Heart right ventricle (tissue), 16 donors: ENCODE measurements around the gene CTNNA1. TPM values are rescaled to one million over a fixed set of nuclear protein-coding genes. Genes with fewer than 3 reads are reported as not detected.
A peak's percentile ranks its signal among the peaks of the same experiment; 100 is the strongest.

ENCODE experiments used
- ATAC-seq, 8 donors: fragments of 200-7000 bp; cut with Tn5 transposase; one replicate each; pipeline ENCODE4 v1.9.1; 2020; ENCODE audit warnings: mild to moderate bottlenecking in 8 of 8, moderate library complexity in 8 of 8, moderate number of reproducible peaks in 1 of 8
- DNase-seq, 2 donors: peaks; one replicate each; pipeline ENCODE4 v3.0.0-alpha.2; 2020
- H3K27ac ChIP-seq, 10 donors: fragments of 200-600 bp; sonication (generic) in 2 of 10; one replicate each; pipeline versions ENCODE4 v1.5.0 to v1.8.0; 2020 to 2022; ENCODE audit warnings: mild to moderate bottlenecking in 3 of 10
- H3K27me3 ChIP-seq, 7 donors: fragments of 200-600 bp; one replicate each; pipeline ENCODE4 v1.8.0; 2021 to 2022; ENCODE audit warnings: mild to moderate bottlenecking in 2 of 7
- H3K36me3 ChIP-seq, 9 donors: fragments of 200-600 bp; sonication (generic) in 1 of 9; one replicate each; pipeline versions ENCODE4 v1.5.0 to v1.8.0; 2020 to 2022; ENCODE audit warnings: mild to moderate bottlenecking in 2 of 9
- H3K4me1 ChIP-seq, 9 donors: fragments of 200-600 bp; sonication (generic) in 1 of 9; one replicate each; pipeline versions ENCODE4 v1.5.0 to v1.8.0; 2020 to 2022; ENCODE audit warnings: mild to moderate bottlenecking in 4 of 9
- H3K4me3 ChIP-seq, 10 donors: fragments of 200-600 bp; sonication (generic) in 2 of 10; one replicate each; pipeline versions ENCODE4 v1.5.0 to v1.8.0; 2020 to 2022; ENCODE audit warnings: mild to moderate bottlenecking in 7 of 10, moderate library complexity in 2 of 10
- H3K9me3 ChIP-seq, 11 donors: fragments of 200-600 bp in 10 of 11; sonication (generic) in 2 of 11; one replicate each; pipeline versions ENCODE4 v1.5.0 to v1.8.0; 2013 to 2022; ENCODE audit warnings: mild to moderate bottlenecking in 2 of 11, control low read depth in 1 of 11, moderate library complexity in 1 of 11
- WGBS, 2 donors: extraction: QIAGEN DNeasy Blood & Tissue Kit; methylation state at CpG; one replicate each; pipeline ENCODE4 v1.1.7; 2013; ENCODE audit warnings: inconsistent platforms in 1 of 2; 5-methylcytosine and 5-hydroxymethylcytosine counted together
- intact Hi-C, 10 donors: fragments of 100-400 bp; cut with DNase I; formaldehyde crosslinking; loops; one replicate each; pipeline versions ENCODE4 v1.11.1 to v1.14.2; 2022
- polyA plus RNA-seq, 2 donors: library from polyadenylated mRNA; stranded (reverse); fragments of 200-250 nt; gene quantifications; one replicate each; pipeline ENCODE4 v1.2.3, GENCODE V29; 2013
- total RNA-seq, 10 donors: library from RNA; stranded (reverse); fragmentation: NEBNext Ultra II Directional in 3 of 10; extraction: Animal tissue kit (Norgen Biotek cat#: 25700) in 3 of 10; gene quantifications; one replicate each; pipeline versions ENCODE4 v1.2.1 to v1.2.4, GENCODE V29; 2021 to 2023
- TF ChIP-seq, protein P1 (sequence below), 9 donors: fragments of 200-600 bp; sonication (generic) in 2 of 9; IDR thresholded peaks; one replicate each; pipeline versions ENCODE4 v1.5.0 to v1.8.0; 2021 to 2022; ENCODE audit warnings: antibody characterized with exemption in 9 of 9, mild to moderate bottlenecking in 5 of 9, moderate library complexity in 1 of 9
- donor health status: Arrhythmogenic right ventricular cardiomyopathy.
- donor health status: ischemic (EF 13 %, LVEDD 7.1; RV severe dilation, severe dysfunction).
- donor health status: healthy with polysubstance abuse.
- donor health status: DM: no; HTN: yes; CAD: no.
- donor health status: DM: no; HTN: no; CAD: no.
- donor health status: ischemic (EF 25% LVEDD 6.9; RV normal size, moderate dysfunction).
- donor health status: ischemic (EF 25% LVEDD 5.7; RV mildly dilated, moderate dysfunction).
- donor health status: healthy.
- donor health status: DM: yes; HTN: yes; CAD: no.
- donor health status: Ischemic cardiomyopathy.
- donor health status: ischemic (EF 35%, LVEDD 5.7; RV mildly dilated, moderate dysfunction).
- donor health status: nonischemic (EF 11% LVEDD 7.7; RV severe dilation, severe dysfunction).
- donor health status: DM: yes; HTN: yes; CAD: no.
- donor health status: PGD.
- donor health status: ischemic (EF 29% LVEDD 5.4; RV normal size, mild dysfunction).
- donor health status: nonischemic (EF 23%, LVEDD 6.1; RV moderate dilation, normal function).

CTNNA1 gene
- total and polyA plus RNA-seq, 12 donors = 128 to 416 (median 379) TPM

DNA sequence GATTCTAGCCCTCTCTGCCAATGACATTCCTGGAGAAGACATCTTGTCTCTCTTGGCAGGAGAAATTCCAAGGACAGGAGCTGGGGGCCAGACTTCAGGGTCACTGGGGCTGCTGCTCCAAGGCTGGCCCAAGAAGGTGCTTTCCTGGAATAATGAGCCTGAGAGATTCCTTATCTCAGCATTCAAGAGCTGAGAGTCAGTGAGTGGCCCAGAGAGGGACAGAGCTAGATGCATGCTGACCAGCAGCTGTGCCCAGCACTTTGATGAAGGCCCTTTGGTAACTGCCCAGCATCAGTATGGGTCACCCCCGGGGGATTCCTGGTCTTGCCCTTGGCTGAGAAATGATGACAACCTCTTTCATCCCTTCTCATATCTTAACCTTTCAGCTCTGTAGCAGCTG is 47.7 kb upstream of the CTNNA1 start:
- Histone ChIP-seq H3K27ac (no peak overlapping the region), H3K9me3 (no peaks in the 10 kb centered on the region), H3K36me3 (no peaks in the 10 kb centered on the region), H3K27me3 (no peaks in the 10 kb centered on the region), H3K4me1 (peaks cover 0 to 10% (median 0%) of the 10 kb centered on the region in 9 donors), H3K4me3 (no peak overlapping the region)
- TF ChIP-seq, protein P1, sequence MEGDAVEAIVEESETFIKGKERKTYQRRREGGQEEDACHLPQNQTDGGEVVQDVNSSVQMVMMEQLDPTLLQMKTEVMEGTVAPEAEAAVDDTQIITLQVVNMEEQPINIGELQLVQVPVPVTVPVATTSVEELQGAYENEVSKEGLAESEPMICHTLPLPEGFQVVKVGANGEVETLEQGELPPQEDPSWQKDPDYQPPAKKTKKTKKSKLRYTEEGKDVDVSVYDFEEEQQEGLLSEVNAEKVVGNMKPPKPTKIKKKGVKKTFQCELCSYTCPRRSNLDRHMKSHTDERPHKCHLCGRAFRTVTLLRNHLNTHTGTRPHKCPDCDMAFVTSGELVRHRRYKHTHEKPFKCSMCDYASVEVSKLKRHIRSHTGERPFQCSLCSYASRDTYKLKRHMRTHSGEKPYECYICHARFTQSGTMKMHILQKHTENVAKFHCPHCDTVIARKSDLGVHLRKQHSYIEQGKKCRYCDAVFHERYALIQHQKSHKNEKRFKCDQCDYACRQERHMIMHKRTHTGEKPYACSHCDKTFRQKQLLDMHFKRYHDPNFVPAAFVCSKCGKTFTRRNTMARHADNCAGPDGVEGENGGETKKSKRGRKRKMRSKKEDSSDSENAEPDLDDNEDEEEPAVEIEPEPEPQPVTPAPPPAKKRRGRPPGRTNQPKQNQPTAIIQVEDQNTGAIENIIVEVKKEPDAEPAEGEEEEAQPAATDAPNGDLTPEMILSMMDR (IDR thresholded peaks at IDR 0.05) = no peak
- ATAC-seq = no peak
- intact Hi-C loops = no loop called here
- WGBS, 2 donors = 61 to 81% methylated on average over 1 of the region's 1 CpG
- DNase-seq = no peak

DNA sequence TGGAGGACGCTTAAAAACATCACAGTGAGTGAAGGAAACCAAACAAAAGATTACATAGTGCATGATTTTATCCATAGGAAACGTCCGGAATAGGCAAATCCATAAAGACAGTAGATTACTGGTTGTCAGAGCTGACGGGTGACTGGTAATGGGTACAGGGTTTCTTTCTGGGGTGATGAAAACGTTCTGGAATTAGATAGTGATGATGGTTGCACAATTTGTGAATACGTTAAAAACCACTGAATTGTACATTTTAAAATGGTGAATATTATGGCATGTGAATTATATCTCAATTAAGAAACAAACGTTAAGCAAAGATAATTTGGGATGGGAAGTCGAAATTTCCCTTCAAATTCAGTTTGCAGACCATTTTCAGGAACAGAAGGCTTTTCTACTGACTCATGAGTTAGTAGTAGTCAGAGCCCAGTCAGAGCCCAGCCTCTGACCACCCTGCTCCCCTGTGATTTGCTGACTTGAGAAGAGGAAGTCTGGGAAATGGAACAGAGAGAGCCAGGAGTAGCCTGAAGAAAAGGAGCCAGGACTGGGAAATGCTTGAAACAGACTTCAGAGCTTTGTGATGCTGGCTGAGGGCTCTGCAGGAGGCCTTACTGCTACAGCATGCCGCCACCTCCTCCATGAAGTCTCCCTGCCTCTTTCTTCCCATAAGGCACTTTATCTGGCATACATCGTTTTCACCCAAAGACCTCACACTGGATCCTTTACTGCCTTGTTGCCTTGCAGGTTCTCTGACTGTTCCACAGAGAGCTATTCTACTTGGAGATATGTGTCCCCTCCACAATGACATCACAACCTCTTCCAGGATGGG is 46.4 kb upstream of the CTNNA1 start:
- peaks cover 0 to 10% (median 0%) of the 10 kb centered on the region in 9 donors for H3K4me1 ChIP-seq
- H3K27ac ChIP-seq = peak overlapping the region in 1 of 10 donors; percentile 65
- ATAC-seq = peak; percentile 58 to 89 (median 76)
- DNase-seq = peak in 1 of 2 donors; percentile 38
- WGBS, 2 donors = 66 to 67% methylated on average over 10 of the region's 10 CpGs
- TF ChIP-seq, protein P1 (IDR thresholded peaks at IDR 0.05) = no peak
- intact Hi-C loops = no loop called here
- H3K4me3 ChIP-seq = no peak overlapping the region
- H3K36me3 ChIP-seq = no peaks in the 10 kb centered on the region
- H3K27me3 ChIP-seq = no peaks in the 10 kb centered on the region
- H3K9me3 ChIP-seq = no peaks in the 10 kb centered on the region

DNA sequence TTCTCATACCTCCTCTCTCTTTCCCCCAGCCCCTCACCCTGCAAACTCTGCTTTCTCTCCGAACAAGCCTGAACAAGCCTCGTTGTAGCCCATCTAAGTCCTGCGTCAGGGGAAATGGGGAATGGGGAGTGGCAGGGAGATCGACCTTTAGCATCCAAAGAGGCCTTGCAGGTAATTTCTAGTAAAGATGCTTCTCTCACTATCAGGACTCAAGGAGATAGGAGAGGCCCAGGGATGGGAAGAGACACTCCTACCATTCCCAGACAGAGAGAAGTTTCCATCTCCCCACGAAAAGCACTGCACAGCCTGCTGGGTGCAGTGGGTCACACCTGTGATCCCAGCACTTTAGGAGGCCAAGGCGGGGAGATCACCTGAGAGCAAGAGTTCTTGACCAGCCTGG is 44.4 kb upstream of the CTNNA1 start:
- Histone ChIP-seq H3K4me1 (peaks cover 0 to 10% (median 0%) of the 10 kb centered on the region in 9 donors), H3K27ac (no peak overlapping the region), H3K9me3 (no peaks in the 10 kb centered on the region), H3K27me3 (no peaks in the 10 kb centered on the region), H3K36me3 (no peaks in the 10 kb centered on the region), H3K4me3 (no peak overlapping the region)
- TF ChIP-seq, protein P1 (IDR thresholded peaks at IDR 0.05) = no peak
- 84 to 87% methylated on average over 6 of the region's 6 CpGs for WGBS, 2 donors
- no peak for DNase-seq
- intact Hi-C loops = no loop called here
- no peak for ATAC-seq

DNA sequence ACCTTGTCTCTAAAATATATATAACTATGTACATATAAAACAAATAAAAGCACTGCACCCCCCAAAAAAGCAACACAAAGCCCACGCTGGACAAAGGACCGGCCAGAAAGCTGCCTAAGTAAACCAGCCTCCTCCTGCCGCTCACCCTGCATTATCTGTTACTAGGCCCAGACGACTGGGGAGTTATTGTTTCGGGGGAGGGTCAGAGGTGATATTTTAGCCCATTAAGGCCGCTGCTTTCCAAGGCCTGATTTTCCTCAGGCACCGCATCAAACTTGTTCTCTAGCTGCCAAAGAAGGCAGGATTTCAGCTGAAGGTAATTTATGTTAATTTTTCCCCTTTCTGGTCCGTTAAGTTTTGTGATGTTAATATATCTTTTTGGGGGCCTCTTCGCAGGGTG is 44.0 kb upstream of the CTNNA1 start:
- no peaks in the 10 kb centered on the region for H3K9me3 ChIP-seq
- H3K4me1 ChIP-seq = peaks cover 0 to 10% (median 0%) of the 10 kb centered on the region in 9 donors
- no peaks in the 10 kb centered on the region for H3K27me3 ChIP-seq
- 82 to 90% methylated on average over 9 of the region's 9 CpGs for WGBS, 2 donors
- DNase-seq (no peak), ATAC-seq (no peak)
- no peak overlapping the region for H3K4me3 ChIP-seq
- intact Hi-C loops = no loop called here
- TF ChIP-seq, protein P1 (IDR thresholded peaks at IDR 0.05) = no peak
- no peak overlapping the region for H3K27ac ChIP-seq
- no peaks in the 10 kb centered on the region for H3K36me3 ChIP-seq
